AG09319 (cell line): ENCODE results near the gene TNF.

ENCODE experiments used
- DNase-seq: peaks from one replicate; pipeline ENCODE4 v3.0.0-alpha.2; 2010; ENCODE audit warnings: low read depth; ENCODE audit errors: extremely low read depth
- TF ChIP-seq, protein P1 (sequence below): IDR thresholded peaks from 2 replicates; pipeline ENCODE4 v1.5.1; 2011; ENCODE audit warnings: low read depth, mild to moderate bottlenecking, inconsistent platforms, low read length, moderate library complexity

Gene TNF

DNA sequence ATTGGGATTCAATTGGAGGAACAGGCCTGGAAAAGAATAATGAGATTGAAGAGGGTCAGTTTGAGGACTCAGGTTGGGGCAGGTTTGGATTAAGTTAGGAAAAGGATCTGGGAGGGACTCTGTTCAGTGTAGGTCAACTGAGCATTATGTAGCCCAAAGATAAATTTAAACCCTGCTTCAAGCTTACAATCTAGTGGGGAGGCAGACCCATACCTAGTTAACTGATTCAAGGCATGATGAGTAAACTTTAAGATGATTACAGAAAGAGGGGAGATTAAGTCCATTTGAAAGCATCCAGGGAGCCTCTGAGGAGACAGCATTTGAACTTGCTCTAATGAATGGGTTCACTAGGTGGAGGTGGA is 14.7 kb upstream of the TNF start:
- TF ChIP-seq, protein P1, sequence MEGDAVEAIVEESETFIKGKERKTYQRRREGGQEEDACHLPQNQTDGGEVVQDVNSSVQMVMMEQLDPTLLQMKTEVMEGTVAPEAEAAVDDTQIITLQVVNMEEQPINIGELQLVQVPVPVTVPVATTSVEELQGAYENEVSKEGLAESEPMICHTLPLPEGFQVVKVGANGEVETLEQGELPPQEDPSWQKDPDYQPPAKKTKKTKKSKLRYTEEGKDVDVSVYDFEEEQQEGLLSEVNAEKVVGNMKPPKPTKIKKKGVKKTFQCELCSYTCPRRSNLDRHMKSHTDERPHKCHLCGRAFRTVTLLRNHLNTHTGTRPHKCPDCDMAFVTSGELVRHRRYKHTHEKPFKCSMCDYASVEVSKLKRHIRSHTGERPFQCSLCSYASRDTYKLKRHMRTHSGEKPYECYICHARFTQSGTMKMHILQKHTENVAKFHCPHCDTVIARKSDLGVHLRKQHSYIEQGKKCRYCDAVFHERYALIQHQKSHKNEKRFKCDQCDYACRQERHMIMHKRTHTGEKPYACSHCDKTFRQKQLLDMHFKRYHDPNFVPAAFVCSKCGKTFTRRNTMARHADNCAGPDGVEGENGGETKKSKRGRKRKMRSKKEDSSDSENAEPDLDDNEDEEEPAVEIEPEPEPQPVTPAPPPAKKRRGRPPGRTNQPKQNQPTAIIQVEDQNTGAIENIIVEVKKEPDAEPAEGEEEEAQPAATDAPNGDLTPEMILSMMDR: no peak
- no peak for DNase-seq

DNA sequence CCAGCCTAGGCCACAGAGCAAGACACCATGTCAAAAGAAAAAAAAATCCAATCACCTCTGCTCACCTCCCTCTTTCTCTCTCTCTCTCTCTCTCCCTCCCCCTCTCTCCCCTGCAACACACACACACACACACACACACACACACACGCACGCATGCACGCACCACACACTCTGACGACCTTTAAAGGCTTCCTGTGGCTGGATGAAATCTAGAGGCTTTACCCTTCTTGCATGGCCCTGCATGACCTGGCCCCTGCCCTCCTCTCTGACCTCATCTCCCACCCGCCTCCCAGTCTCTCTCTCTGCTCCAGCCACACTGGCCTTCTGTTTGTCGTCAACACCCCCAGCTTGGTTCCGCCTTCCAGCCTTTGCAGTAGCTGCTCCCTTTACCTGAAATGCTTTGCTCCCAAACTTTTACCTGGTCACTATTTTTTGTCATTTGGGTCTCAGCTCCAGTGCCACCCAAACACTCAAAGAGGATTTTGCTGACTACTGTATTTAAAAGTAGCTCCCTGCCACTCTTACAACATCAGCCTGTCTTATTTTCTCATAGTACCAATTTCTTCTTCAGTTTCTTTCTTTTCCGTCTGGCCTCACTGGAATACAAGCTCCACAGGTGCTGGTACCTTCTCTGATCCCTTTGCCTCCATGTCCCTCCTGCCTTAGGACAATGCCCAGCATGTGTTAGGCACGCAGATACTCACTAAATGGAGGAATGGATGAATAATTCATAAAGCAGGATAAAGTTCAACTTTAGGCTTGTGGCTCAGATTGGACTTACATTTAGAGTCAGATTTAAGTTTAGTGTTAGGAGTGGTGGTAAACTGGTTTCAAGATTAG is 7.6 kb upstream of the TNF start:
- no peak for DNase-seq
- TF ChIP-seq, protein P1: no peak

DNA sequence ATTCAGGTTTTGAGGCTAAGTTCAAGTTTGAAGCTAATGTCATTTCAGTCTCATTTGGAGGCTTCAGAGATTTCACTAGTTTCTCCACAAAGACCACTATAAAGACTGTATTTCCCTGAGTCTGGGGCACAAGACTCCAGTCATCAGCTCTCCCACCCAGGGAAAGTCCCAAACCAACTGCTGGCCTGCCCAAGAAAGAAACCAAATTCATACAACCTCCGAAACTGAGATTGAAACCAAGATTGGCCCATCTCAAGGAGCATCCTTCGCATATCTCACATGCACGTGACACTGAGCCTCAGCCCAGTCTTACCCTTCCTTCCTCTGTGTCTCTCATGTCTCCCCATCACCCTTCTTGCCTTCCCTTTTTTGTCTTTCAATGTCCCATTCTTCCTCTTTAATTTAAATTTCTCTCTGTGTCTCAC is 6.8 kb upstream of the TNF start:
- no peak for DNase-seq
- TF ChIP-seq, protein P1: no peak

DNA sequence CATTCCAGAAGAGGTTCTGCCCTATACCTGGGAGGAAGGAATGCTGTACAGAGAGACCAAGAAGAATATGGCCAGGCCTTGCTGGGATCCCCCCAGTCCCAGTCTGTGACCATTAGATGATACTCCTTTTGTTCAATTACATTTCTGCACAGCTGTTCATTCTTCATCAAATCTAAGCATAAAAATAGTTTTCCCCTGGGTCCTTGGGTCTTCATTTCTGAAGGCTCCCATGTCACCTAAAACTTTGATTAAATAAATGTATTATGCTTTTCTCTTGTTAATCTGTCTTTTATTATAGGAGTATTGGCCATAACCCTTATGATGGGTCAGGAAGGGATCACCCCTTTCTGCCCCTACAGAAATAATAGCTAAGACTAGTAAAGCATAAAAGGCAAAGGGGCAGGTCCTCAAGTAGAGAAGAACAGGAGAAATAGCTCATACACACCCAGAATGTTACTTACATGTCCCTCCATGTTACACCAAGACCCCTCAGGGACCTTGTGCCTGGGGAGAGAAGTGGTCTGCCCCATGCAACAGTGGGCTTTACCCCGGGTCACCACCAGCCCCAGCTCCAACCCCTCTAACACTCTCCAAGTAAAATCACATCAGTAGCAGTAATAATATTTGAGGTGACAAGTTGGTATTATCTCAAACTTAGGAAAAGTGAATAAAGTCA is 5.4 kb upstream of the TNF start:
- DNase-seq: no peak
- TF ChIP-seq, protein P1: no peak

DNA sequence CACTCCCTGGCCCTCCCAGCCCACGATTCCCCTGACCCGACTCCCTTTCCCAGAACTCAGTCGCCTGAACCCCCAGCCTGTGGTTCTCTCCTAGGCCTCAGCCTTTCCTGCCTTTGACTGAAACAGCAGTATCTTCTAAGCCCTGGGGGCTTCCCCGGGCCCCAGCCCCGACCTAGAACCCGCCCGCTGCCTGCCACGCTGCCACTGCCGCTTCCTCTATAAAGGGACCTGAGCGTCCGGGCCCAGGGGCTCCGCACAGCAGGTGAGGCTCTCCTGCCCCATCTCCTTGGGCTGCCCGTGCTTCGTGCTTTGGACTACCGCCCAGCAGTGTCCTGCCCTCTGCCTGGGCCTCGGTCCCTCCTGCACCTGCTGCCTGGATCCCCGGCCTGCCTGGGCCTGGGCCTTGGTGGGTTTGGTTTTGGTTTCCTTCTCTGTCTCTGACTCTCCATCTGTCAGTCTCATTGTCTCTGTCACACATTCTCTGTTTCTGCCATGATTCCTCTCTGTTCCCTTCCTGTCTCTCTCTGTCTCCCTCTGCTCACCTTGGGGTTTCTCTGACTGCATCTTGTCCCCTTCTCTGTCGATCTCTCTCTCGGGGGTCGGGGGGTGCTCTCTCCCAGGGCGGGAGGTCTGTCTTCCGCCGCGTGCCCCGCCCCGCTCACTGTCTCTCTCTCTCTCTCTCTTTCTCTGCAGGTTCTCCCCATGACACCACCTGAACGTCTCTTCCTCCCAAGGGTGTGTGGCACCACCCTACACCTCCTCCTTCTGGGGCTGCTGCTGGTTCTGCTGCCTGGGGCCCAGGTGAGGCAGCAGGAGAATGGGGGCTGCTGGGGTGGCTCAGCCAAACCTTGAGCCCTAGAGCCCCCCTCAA is 3.1 kb upstream of the TNF start, which contains the start of gene LTA:
Gene LTA (plus strand): TSS at position 249 of the 871 bp plus-strand sequence. CDS start 454 bp downstream, at position 703.
- no peak for DNase-seq

DNA sequence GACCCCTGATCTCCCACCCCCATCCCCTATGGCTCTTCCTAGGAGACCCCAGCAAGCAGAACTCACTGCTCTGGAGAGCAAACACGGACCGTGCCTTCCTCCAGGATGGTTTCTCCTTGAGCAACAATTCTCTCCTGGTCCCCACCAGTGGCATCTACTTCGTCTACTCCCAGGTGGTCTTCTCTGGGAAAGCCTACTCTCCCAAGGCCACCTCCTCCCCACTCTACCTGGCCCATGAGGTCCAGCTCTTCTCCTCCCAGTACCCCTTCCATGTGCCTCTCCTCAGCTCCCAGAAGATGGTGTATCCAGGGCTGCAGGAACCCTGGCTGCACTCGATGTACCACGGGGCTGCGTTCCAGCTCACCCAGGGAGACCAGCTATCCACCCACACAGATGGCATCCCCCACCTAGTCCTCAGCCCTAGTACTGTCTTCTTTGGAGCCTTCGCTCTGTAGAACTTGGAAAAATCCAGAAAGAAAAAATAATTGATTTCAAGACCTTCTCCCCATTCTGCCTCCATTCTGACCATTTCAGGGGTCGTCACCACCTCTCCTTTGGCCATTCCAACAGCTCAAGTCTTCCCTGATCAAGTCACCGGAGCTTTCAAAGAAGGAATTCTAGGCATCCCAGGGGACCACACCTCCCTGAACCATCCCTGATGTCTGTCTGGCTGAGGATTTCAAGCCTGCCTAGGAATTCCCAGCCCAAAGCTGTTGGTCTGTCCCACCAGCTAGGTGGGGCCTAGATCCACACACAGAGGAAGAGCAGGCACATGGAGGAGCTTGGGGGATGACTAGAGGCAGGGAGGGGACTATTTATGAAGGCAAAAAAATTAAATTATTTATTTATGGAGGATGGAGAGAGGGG is 1.9 kb upstream of the TNF start:
- DNase-seq: no peak
- TF ChIP-seq, protein P1: no peak

More for the DNA sequence above, 3.1 kb upstream of the TNF start, which contains the start of gene LTA:
- TF ChIP-seq, protein P1: no peak
